GM21381 (cell line): Measurements from ENCODE around the gene PXN.
"Not testable (repeated sequence)": the region's sequence is repeated elsewhere in the genome, so short reads cannot be mapped to it uniquely, and the experiment has no call there.

Experiments
- ATAC-seq: cut with Tn5 transposase; IDR thresholded peaks from one replicate; pipeline ENCODE4 v1.9.1; 2021; ENCODE audit warnings: mild to moderate bottlenecking, moderate library complexity; ENCODE audit not compliant: unreplicated experiment

The PXN gene

DNA sequence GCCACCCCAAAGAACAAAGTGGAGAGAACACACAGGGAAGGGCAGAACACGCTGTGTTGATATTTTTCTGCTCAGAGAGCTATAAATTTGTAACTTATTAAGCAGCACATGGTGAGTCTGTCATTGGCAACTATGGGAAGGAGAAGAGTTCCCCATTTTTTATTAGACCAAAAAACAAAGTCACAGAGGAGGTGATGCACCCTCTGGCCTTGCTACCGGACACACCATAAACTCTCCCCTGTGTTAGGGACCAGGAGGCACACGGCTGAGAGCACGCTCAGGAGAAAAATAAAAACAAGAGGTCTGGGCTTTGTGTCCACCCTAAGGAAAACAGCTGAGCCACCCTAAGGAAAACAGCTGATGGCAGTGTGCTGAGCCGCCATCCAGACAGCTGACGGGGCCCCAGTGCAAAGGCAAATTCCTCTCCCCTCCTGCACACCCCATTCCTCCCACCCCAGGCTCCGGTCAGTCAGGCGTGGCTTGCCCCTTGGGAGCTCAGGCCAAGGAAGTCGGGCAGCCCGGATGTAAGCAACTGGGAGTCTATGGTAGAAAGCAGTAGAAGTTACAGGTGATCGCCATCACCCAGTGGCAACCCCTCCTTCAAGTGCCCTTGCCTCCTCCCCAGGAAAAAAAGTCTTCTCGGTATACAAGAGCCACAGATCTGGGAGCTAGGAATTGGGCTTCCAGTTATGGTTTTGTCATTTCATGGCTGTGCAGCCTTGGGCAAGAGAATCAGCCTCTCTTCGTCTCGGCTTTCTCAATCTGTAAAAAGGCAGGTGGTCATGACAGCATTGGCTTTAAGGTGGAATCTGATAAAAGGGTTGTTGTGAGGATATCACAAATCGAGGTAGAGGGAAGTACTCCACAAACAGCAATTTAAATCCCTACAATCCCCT, 2.4 kb downstream of the PXN start:
- ATAC-seq: no peak

GRCh38 chr12:120261951-120262851, 3.3 kb downstream of the PXN start:
- no peak for ATAC-seq

- no peak for ATAC-seq
These were observed 4.9 kb downstream of the PXN start for GRCh38 chr12:120260607-120261006.

DNA sequence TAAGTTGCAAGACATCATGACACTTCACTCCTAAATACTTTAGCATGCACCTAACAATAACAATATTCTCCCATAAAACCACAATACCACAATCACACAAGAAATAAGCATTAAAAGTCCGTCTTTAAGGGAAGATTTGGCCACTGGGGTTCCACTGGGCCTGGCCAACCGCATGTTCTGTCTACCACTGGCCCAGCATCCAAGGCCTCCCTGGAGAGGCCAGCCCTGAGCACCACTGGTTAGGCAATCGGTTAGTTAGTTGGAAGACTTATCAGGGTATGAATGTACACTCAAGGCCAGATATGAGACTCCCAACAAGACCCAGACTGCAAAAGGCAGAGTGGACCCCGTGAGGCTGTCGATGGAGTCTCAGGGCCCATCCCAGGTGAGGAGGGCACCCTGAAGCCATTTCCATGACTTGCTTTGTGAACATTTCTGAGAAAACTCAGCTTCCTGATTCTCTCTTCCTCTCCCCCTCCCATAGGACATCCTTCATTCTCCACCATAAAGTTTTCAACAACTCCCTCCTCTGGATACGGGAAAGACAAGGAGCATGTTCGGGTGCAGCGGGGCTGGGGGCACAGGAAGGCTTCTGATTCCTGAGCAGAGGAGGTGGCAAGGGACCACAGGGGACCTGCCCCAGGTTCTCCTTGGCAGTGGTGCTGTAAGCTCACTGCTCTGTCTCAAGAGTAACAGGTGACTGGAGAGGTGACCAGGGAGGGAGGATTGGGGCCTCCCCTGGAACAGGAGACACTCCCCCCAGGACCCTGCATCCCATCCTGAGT, 5.9 kb downstream of the PXN start:
- ATAC-seq: no peak

GRCh38 chr12:120258323-120258896, 7.1 kb downstream of the PXN start:
- no peak for ATAC-seq

GRCh38 chr12:120257041-120257821, 8.3 kb downstream of the PXN start:
- no peak for ATAC-seq

GRCh38 chr12:120254809-120255208, 10.7 kb downstream of the PXN start:
- ATAC-seq: no peak

DNA sequence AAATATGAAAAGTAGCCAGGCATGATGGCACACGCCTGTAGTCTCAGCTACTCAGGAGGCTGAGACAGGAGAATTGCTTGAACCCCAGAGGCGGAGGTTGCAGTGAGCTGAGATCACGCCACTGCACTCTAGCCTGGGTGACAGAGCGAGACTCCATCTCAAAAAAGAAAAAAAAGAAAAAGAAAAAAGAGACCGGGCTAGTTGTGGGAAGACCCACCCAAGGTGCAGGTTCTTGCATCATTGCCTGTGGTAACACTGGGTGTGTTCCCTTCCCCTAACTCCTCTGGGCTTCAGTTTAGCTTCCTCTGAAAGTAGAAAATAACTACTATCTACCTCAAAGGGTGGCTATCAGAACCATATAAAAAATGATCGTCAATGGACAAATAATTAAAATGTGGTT, 12.2 kb downstream of the PXN start:
- ATAC-seq: not testable (repeated sequence)

GRCh38 chr12:120252071-120252906, 13.2 kb downstream of the PXN start:
- ATAC-seq: peak; percentile 64

- not testable (repeated sequence) for ATAC-seq
These were observed 14.0 kb downstream of the PXN start for GRCh38 chr12:120251364-120252070.

DNA sequence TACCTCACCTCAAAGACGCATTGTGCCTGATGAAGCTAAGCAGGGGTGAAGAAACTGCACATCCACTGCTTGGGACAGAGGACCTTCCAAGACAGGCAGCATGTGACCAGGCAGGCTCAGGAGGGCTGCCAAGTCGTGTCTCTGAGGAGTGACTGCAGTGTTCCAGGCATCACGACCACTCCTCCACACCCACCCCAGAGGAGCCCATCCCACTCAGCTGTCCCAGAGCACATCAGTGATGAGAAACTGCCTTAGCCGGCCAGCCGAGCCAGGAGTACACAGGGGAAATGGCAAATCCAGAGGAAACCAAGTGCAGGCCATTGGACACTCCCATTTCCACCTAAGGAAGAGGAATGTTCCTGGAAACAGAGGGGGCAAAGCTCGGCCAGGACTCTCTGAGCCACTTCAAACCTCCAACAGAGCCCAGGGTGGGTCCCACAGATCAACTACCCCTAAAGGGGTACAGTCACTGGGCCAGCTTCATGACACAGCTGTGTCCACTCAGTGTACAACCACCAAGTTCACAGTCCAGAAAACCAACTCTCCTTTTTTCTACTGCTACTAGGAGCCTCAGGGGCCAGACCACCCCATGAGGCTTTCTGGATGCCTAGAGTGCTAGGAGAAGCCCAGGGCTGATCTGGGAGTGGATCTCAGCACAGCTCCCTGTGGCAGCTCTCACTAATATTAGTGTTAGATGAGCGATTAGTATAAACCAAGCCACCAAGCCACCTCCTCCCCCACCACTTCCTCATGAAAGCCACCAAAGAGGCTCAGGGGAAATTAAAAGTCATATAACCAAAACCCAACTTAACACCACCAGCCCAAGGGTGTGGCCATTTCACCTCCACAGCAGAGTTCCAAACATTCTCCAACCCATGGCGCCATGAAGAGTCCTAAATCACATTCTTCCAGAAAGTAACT, 15.4 kb downstream of the PXN start:
- ATAC-seq: no peak

- ATAC-seq: no peak
These were observed 16.2 kb downstream of the PXN start for GRCh38 chr12:120249266-120249874.

- no peak for ATAC-seq
These were observed 17.9 kb downstream of the PXN start for GRCh38 chr12:120247621-120248030.

GRCh38 chr12:120247183-120247582, 18.3 kb downstream of the PXN start:
- no peak for ATAC-seq

DNA sequence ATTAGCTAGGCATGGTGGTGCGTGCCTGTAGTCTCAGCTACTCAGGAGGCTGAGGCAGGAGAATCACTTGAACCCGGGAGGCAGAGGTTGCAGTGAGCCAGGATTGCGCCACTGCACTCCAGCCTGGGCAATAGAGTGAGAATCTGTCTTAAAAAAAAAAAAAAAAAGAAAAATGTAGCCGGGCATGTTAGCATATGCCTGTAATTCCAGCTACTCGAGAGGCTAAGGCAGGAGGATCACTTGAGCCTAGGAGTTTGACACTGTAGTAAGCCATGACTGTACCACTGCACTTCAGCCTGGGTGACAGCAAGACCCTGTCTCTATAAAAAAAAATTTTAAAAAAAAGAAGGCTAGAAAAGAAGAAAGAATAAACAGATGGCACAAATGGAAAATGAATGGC, 18.8 kb downstream of the PXN start:
- ATAC-seq: not testable (repeated sequence)

- no peak for ATAC-seq
These were observed 22.4 kb downstream of the PXN start for GRCh38 chr12:120242971-120243699.
